Stimulated activated naive B cell treated with anti-CD40 and anti-IgM and Interleukin-4, amounts not matched to agents 10 μg/mL and 1 μg/mL and 100 μg/mL, for 72 hours (primary cell): Measurements from ENCODE around the gene TSPAN14.

Experiments
- ATAC-seq, 2 donors: fragments of 150-1000 bp; cut with Tn5 transposase; replicated peaks; 2 replicates each; pipeline ENCODE4 v1.10.0; 2021; ENCODE audit warnings: moderate library complexity in 1 of 2
- DNase-seq: peaks from one replicate; pipeline ENCODE4 v3.0.0; 2021
- H3K27ac Mint-ChIP-seq: one replicate; pipeline ENCODE4 v1.8.0; 2022; ENCODE audit warnings: mild to moderate bottlenecking, mixed read lengths
- H3K27me3 Mint-ChIP-seq, 2 donors: one replicate each; pipeline ENCODE4 v1.8.0; 2022; ENCODE audit warnings: mixed read lengths in 2 of 2
- H3K36me3 Mint-ChIP-seq, 2 donors: one replicate each; pipeline ENCODE4 v1.8.0; 2022; ENCODE audit warnings: mixed read lengths in 2 of 2, mild to moderate bottlenecking in 1 of 2
- H3K4me1 Mint-ChIP-seq, 2 donors: one replicate each; pipeline ENCODE4 v1.8.0; 2022; ENCODE audit warnings: mixed read lengths in 2 of 2, mild to moderate bottlenecking in 1 of 2
- H3K4me3 Mint-ChIP-seq, 2 donors: one replicate each; pipeline ENCODE4 v1.8.0; 2022; ENCODE audit warnings: mild to moderate bottlenecking in 2 of 2, mixed read lengths in 2 of 2, moderate library complexity in 1 of 2
- H3K9me3 Mint-ChIP-seq, 2 donors: one replicate each; pipeline ENCODE4 v1.8.0; 2022; ENCODE audit warnings: mixed read lengths in 2 of 2, mild to moderate bottlenecking in 1 of 2

Gene TSPAN14

DNA sequence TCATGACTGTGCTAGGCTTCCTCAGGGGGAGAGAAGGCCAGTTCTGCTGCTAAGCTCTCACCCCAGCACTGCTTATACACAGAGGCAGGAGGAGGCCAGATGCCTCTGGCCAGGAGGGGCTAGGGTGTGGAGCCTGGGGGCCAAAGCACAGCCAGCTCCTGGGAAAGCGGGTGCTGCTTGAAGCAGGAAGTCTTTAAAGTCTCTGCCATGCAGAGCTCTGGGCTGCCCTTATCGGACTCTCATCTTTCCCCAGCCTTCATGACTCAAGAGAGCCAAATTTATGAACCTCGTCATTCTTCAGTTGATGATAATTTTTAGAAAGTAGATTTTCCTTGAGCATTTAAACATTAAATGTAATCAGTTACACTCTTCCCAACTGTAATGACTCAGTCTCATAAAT, 11.2 kb upstream of the TSPAN14 start:
- Mint-ChIP-seq H3K4me1 (peaks cover 11 to 14% of the 10 kb centered on the region in 2 donors), H3K9me3 (no peaks in the 10 kb centered on the region), H3K36me3 (no peaks in the 10 kb centered on the region), H3K4me3 (no peak overlapping the region), H3K27ac (no peak overlapping the region), H3K27me3 (peaks cover 0 to 5% of the 10 kb centered on the region in 2 donors)
- no peak for ATAC-seq
- no peak for DNase-seq

DNA sequence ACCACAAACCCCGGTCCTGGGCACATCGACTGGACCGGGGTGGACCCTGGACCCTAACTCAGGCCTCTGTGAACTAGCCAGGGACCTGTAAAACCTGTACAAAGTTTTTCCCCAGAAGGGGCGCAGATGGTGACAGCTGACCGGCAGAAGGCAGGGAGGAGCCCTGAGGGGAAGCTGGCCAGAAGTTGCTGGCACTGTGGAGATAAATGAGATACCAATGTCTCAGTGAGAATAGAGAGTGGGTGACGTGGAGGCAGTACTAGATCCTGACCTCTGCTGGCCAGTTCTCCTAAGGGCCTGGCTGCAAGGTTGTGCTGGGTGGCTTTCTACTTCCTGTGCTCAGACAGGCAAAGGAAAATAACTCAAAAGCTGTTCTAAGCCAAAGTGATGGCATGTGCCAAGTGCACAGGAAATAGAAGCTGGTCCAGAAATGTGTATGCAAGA, 10.6 kb upstream of the TSPAN14 start:
- Mint-ChIP-seq H3K27ac (no peak overlapping the region), H3K27me3 (peaks cover 0 to 5% of the 10 kb centered on the region in 2 donors), H3K36me3 (no peaks in the 10 kb centered on the region), H3K4me3 (no peak overlapping the region), H3K4me1 (peaks cover 11 to 14% of the 10 kb centered on the region in 2 donors), H3K9me3 (no peaks in the 10 kb centered on the region)
- no peak for DNase-seq
- ATAC-seq = peak; percentile 34 to 40

DNA sequence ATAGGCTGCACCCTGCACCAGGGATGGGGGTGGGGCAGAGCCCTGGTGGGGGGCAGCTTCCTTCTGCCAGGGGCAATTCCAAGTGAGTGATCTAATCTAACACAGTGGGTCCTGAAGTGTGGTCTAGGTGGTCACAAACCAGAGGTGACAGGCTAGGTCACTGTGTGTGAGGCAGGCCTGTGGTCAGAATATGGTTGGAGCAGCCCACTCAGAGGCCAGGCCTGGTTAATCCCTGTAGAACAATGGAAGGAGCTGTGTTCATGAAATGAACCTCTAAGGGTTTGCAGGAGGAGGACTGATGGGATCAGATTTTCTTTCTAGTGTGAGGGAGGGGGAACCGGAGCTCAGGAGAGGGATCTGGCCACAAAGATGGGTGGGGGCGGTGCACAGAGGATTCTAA, 10.0 kb upstream of the TSPAN14 start:
- no peaks in the 10 kb centered on the region for H3K9me3 Mint-ChIP-seq
- DNase-seq = no peak
- H3K27me3 Mint-ChIP-seq = peaks cover 0 to 5% of the 10 kb centered on the region in 2 donors
- H3K27ac Mint-ChIP-seq = peak overlapping the region; percentile 39
- no peak for ATAC-seq
- H3K36me3 Mint-ChIP-seq = no peaks in the 10 kb centered on the region
- peaks cover 12 to 17% of the 10 kb centered on the region in 2 donors for H3K4me1 Mint-ChIP-seq
- no peak overlapping the region for H3K4me3 Mint-ChIP-seq

DNA sequence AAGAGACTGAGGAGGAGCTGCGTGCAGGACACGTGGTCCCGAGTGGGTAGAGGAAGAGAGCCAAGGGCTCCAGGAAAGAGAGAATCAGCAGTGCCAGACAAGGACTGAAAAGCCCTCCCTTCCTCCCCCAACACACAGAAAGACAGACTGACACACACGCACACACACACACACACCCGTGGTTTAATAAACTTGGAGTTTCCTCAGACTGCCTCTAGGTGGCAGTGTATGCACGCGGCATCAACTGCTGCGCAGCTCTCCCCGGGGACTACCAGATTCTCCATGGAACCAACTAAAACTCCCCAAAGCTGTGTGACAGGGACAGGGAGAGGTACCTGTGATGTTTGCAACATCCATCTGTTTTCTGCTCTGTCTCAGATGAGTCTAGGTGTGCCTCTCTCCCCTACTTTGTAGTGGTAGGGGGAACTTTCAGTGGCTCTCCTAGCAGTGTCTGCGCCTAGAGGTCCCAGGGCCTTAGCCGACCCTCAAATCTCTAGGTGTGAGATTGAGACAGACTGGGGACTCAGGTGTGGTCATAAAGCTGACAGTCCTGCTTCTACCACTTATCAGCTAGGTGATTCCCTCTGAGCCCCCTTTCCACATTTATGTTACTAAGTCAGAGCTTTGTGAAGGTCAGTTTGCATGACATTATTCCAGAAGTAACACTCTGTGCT, 9.3 kb upstream of the TSPAN14 start:
- H3K9me3 Mint-ChIP-seq = no peaks in the 10 kb centered on the region
- H3K4me1 Mint-ChIP-seq = peaks cover 16 to 21% of the 10 kb centered on the region in 2 donors
- DNase-seq = no peak
- H3K4me3 Mint-ChIP-seq = no peak overlapping the region
- peak; percentile 84 to 89 for ATAC-seq
- H3K27ac Mint-ChIP-seq = no peak overlapping the region
- H3K27me3 Mint-ChIP-seq = peaks cover 0 to 5% of the 10 kb centered on the region in 2 donors
- H3K36me3 Mint-ChIP-seq = no peaks in the 10 kb centered on the region

DNA sequence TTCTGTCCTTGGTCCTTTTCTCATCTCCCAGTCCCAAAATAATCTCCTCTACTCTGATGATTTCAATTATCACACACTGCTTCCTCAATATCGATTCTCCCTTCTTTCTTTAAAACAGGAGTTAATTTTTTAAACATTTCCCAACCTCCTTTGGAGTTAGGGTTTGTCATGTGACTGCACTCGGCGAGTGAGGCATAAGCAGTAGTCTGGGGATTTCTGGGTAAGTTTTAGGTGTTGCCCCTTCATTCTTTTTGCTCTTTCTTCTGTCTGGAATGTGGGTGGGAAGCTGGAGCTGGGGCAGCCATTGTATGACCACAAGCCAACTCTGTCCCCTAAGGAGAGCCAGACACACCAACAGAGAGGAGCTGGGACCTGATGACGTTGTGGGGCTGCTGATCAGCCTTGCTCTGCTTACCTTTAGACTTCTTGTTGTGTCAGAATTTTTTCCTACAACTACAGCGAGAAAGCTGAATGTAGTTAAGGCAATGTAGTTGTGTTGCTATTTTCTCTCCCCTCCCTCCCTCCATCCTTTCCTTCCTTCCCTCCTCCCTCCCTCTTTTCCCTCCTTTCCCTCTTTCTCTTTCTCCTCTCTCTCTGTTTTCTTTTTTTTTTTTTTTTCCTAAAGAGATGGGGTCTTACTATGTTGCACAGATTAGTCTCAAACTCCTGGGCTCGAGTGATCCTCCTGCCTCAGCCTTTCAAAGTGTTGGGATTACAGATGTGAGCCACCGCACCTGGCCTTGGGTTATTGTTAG, 6.5 kb upstream of the TSPAN14 start:
- ATAC-seq (no peak), DNase-seq (no peak)
- H3K36me3 Mint-ChIP-seq = no peaks in the 10 kb centered on the region
- peaks cover 0 to 5% of the 10 kb centered on the region in 2 donors for H3K27me3 Mint-ChIP-seq
- H3K4me3 Mint-ChIP-seq = no peak overlapping the region
- H3K27ac Mint-ChIP-seq = no peak overlapping the region
- peaks cover 16 to 21% of the 10 kb centered on the region in 2 donors for H3K4me1 Mint-ChIP-seq
- no peaks in the 10 kb centered on the region for H3K9me3 Mint-ChIP-seq

DNA sequence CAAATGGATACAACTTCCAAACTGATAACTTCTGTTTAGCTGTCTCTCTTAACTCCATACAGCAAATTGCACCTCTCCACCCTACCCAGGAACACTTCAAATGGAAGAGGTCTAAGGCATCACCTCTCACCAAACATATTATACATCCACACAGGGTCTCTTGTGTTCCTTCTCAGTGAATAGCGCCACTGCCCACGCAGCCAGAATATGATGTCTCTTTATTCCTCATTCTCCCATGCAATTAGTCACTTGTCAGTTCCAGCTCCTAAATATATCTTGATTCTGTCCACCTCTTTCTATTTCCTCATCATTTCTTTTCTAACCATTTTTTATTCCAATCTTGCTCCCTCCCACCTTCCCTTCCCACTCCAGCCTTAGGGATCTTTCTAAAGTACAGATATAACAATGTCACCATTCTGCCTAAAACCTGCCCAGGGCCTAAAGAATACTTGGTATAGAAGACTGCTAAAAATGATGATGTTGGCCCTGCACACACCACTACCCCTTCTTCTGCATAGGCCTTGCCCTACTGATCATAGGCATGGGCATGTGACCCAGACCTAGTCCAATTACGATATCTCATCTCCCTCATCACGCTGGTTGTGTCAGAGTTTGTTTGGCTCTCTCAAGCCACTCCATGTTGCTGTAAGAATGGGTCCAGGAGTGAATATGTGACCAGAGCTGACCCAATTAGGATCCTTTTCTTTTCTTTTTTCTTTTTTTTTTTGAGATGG, 5.7 kb upstream of the TSPAN14 start:
- ATAC-seq (no peak), DNase-seq (no peak)
- H3K4me1 Mint-ChIP-seq = peaks cover 18 to 23% of the 10 kb centered on the region in 2 donors
- H3K27me3 Mint-ChIP-seq = peaks cover 0 to 5% of the 10 kb centered on the region in 2 donors
- H3K4me3 Mint-ChIP-seq = no peak overlapping the region
- peak overlapping the region; percentile 10 for H3K27ac Mint-ChIP-seq
- no peaks in the 10 kb centered on the region for H3K36me3 Mint-ChIP-seq
- no peaks in the 10 kb centered on the region for H3K9me3 Mint-ChIP-seq

DNA sequence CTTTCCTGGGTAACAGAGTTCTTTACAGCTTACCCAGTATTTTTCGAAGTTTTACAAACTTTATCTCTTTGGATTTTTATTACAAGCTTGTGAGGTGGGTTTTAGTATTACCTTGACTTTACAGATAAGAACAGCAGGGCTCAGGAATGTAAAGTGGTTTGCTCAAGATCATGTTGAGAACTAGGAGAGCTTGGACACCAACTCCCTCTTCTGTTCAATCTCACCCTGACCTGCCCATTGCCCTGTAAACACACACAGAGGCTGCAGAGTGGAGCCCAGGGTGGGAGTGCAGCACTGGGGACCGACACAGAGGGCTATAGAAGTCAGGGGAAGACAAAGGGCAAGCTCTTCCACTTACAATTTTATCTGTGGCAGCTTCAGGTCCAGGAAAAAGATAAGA, 4.6 kb upstream of the TSPAN14 start:
- no peak overlapping the region for H3K4me3 Mint-ChIP-seq
- H3K9me3 Mint-ChIP-seq = no peaks in the 10 kb centered on the region

DNA sequence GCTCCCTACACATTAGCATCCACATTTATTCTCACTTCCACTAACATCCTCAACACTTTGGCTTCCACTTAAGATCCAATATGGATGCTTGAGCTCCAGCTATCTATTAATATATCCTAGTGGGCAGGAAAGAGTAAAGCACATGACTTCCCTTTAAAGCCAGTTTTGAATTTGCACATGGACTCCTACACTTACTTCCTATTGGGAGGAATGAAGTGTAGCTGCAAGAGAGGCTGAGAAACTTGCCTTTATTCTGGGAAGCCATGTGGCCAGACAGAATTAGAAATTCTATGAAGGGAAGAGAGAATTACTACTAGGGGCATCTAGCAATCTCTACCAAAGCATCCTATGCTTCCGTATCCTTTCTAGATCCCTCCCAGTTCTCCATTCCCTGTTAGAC, 3.0 kb upstream of the TSPAN14 start:
- Mint-ChIP-seq H3K4me3 (no peak overlapping the region), H3K27me3 (no peaks in the 10 kb centered on the region), H3K36me3 (no peaks in the 10 kb centered on the region), H3K9me3 (no peaks in the 10 kb centered on the region), H3K27ac (no peak overlapping the region), H3K4me1 (peaks cover 25 to 29% of the 10 kb centered on the region in 2 donors)
- ATAC-seq (no peak), DNase-seq (no peak)

More for the DNA sequence above, 4.6 kb upstream of the TSPAN14 start:
- H3K4me1 Mint-ChIP-seq = peaks cover 15 to 19% of the 10 kb centered on the region in 2 donors
- ATAC-seq (no peak), DNase-seq (no peak)
- no peaks in the 10 kb centered on the region for H3K36me3 Mint-ChIP-seq
- no peaks in the 10 kb centered on the region for H3K27me3 Mint-ChIP-seq
- no peak overlapping the region for H3K27ac Mint-ChIP-seq

DNA sequence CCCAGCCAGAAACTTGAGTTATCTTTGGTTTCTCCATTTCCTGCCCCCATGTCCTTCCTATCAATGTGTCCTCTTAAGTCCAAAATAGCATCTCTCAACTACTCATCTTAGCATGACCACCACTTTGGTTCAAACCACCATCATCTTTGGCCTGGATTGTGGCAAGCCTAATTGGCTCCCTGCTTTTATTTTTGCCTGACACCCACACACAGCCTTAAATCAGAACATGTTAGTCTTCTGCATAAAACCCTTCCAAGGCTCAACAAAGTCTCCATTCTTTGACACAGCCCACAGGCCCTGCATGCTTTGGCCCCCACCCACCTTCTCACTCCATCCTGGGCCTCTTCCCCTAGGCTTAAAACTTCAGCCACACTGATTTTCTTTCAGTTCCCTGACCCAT, 2.0 kb upstream of the TSPAN14 start:
- no peak for ATAC-seq
- no peaks in the 10 kb centered on the region for H3K36me3 Mint-ChIP-seq
- no peaks in the 10 kb centered on the region for H3K27me3 Mint-ChIP-seq
- peaks cover 27 to 32% of the 10 kb centered on the region in 2 donors for H3K4me1 Mint-ChIP-seq
- H3K9me3 Mint-ChIP-seq = no peaks in the 10 kb centered on the region
- no peak overlapping the region for H3K4me3 Mint-ChIP-seq
- no peak for DNase-seq
- H3K27ac Mint-ChIP-seq = no peak overlapping the region

DNA sequence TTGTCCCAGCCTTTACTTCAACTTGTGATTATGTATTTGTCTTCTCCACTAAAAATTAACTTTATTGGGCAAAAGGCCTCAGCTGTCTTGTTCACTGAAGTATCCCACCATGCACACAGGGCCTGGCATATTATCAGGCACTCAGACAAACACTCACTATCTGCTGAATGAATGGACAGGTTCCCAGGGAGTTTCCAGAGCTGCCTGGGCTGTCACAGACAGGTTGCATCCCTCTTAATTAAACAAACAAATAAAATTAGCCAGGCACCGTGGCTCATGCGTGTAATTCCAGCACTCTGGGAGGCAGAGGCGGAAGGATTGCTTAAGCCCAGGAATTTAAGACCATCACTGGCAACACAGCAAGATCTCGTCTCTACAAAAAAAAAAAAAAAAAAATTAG, 1.5 kb upstream of the TSPAN14 start:
- Mint-ChIP-seq H3K9me3 (no peaks in the 10 kb centered on the region), H3K4me1 (peaks cover 25 to 32% of the 10 kb centered on the region in 2 donors), H3K27ac (no peak overlapping the region), H3K4me3 (no peak overlapping the region), H3K36me3 (no peaks in the 10 kb centered on the region), H3K27me3 (no peaks in the 10 kb centered on the region)
- ATAC-seq (no peak), DNase-seq (no peak)

DNA sequence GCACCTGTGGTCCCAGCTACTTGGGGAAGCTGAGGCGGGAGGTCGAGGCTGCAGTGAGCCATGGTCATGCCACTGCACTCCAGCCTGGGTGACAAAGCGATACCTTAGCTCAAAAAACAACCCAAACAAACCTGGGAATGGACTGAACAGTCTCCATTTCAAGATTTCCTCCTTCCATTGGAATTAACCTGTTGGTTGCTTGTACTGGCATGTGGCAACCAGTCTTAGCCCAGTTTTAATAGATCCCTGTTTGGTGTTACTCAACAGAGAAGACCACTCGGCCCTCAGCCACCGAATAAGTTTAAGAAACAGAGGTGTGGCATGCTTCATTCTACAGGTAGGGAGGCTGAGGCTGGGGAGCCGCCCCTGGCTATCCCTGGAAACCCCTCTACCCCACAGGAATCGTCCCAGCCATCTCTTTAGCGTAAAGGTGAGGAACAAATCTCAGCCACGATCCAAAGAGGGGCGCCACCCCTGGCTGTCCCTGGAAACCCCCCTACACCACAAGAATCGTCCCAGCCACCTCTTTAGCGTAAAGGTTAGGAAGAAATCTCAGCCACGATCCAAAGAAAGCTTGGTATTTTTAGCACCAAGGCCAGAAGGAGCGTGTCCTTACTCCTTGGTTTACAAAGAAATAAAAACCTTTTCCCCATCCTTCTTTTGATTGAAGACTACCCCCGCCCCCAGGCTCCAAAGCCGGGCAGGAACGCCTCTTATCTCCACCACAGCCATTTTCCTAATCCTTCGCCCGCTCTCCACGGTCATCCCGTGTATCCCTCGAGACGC, 861 bp upstream of the TSPAN14 start:
- ATAC-seq (no peak), DNase-seq (no peak)
- no peaks in the 10 kb centered on the region for H3K36me3 Mint-ChIP-seq
- H3K4me1 Mint-ChIP-seq = peaks cover 28 to 38% of the 10 kb centered on the region in 2 donors
- H3K9me3 Mint-ChIP-seq = no peaks in the 10 kb centered on the region
- H3K27me3 Mint-ChIP-seq = no peaks in the 10 kb centered on the region
- H3K4me3 Mint-ChIP-seq = peak overlapping the region; percentile 72
- peak overlapping the region; percentile 3 for H3K27ac Mint-ChIP-seq

DNA sequence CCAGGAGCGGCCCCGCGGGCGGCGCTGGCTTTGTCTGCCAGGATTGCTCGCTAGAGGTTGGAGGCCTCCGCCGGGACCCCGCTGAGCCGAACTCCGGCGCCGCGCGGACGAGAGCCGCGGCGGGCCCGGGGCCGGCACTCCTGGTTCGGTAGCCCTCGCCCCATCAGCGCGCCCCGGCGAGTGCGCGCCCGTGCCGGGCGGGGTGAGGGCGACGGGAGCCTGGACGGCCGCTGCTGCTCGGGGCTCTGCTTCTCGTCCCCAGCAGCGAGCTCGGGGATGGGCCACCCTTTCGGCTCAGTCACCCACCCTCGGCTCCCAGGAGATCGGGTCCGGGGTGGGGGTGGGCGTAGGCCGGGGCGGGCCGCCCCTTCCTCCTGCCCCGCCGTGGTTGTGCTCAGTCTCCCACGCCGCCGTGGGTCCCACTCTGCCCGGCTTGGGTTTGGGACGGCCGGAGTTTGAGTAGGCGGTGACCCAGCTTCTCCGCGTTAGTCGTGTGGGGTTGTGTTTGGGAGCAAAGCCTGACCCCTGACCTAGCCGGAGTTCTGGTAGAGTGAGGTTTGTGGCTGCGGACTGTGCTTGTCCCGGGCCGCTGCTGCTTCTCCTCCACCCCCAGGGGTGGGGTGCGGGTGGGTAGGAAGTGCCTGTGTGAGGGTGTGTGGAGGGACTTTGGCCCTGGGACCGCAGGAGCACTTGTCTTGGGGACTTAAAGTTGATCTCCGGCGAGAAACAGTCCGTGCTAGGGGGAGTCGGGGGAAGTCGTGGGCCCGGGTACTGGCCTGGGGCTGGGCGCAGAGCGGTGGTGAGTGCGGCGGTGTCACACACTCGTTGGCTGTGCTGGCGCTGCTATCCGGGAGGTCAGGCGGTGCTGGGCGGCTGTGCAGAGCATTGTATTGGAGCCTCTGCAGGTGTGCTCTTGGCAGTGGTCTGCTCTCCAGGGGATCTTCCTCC, 677 bp downstream of the TSPAN14 start:
- Mint-ChIP-seq H3K36me3 (no peaks in the 10 kb centered on the region), H3K4me1 (peaks cover 36 to 46% of the 10 kb centered on the region in 2 donors), H3K27ac (peak overlapping the region; percentile 82), H3K9me3 (no peaks in the 10 kb centered on the region), H3K27me3 (no peaks in the 10 kb centered on the region), H3K4me3 (peak overlapping the region; percentile 95 to 98)
- peak; percentile 27 for DNase-seq
- ATAC-seq = peak; percentile 36 to 43
